ENCODE data around the gene SASH1.

DNA sequence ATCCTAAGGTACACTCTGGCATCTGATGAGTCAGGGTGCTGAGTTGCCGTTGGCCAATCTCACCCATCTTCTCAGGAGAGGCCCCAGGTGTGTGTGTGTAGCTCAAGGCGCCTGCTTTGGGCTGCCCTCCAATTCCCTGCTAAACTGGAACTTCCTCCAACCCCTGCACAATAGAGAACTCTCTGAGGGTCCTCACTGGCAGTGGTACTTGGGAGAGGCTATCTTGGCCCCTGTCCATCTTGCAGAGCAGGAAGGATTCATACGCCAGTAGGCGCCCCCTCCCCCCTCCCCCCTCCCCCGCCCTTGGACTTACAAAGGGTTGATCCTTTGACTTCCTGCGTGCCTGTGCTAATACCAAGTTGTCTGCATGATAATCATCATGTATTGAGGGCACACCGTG, 173.6 kb downstream of the SASH1 start:
- TF ChIP-seq POLR2A (IDR thresholded peaks at IDR 0.05) = no peak
- no peak for TF ChIP-seq CTCF (IDR thresholded peaks at IDR 0.05)
- no peak for TF ChIP-seq EP300 (IDR thresholded peaks at IDR 0.05)

All from tibial nerve (tissue), 4 donors.